Stimulated activated CD8-positive, alpha-beta memory T cell treated with anti-CD3 and anti-CD28 coated beads, Interleukin-7, amount 100 ng/mL, for 24 hours (primary cell): ENCODE measurements around the gene SHISA7.

Source experiments
- DNase-seq: peaks from one replicate; pipeline ENCODE4 v3.0.0-alpha.2; 2020; ENCODE audit warnings: low read depth

Gene SHISA7

GRCh38 chr19:55443045-55443823, at the start of gene SHISA7:
Gene SHISA7 (minus strand): TSS chr19:55443300. CDS start chr19:55442863, 437 bp downstream.
- no peak for DNase-seq

GRCh38 chr19:55492362-55492944, 49.4 kb upstream of the SHISA7 start:
- no peak for DNase-seq

DNA sequence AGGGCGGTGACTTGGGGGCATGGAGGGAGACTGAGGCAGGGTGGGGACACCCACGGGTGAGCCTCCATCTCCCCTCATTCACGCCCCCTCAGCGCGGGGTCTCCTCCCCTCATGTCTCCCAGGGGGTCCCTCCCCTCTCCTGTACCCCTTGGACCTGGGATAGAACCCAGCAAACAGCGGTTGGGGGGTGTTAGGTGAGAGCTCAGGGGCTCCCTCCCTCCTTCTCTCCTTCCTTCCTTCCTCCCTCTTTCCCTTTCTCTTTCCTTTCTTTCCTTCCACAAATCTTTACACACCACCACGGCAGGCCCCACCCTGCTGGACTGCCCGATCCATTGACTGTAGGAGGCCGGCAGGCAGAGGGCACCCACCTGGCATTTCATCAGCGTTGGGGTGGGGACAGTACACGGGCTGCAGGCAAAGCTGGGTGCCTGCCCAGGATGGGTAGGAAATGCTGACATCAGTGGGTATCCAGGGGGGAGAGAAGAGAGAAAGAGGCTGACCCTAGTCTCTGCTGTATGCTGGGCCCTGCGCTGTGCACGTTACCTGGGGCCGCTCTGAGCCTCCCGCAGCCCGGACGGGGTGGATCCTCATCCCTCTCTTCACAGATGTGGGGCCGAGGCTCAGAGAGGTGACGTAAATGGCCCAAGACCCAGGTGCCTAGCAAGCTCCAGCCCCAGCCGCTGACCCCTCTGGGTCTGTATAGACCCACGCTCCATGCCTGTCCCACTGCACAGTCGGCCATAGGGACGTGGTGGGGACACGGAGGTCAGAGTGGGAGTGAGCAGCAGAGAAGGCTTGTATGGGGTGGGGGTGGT, 48.7 kb upstream of the SHISA7 start:
- no peak for DNase-seq

DNA sequence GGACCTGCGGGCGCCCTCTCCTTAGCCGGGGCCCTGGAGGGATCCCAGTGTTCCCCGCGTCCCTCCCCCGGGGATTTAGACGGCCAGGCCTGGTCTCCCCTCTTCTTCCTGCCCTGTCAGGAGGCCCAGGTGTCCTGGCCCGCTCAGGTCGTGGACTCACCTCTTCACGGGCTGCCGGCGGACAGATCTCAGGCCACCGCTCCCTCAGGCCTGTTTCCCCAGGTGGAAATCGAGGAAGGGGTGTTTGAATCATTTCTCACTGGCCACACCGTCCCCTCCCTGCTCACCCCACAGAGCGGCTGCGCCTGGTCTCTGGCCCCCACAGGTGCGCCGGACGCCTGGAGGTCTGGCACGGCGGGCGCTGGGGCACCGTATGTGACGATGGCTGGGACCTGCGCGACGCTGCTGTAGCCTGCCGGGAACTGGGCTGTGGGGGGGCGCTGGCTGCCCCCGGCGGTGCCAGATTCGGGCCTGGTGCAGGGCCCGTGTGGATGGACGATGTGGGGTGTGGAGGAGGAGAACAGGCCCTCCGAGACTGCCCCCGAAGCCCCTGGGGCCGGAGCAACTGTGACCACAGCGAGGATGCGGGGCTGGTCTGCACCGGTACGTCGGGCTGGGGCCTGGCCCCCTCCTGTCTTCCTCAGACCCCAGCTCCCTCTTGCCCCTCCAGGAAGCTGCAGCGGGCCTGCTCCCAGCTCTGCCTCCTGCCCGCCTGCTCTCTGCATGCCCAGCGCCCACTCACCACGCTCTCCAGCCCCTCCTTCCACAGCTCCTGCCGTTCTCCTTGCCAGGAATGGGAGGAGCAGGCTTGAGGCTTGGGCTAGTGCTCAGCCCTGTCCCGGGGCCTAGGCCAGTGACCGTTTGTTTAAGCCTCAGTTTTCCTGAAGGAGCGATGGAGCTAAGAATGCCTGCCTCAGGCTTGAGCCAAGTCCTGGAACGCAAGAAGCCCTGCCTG, 47.7 kb upstream of the SHISA7 start:
- no peak for DNase-seq

- DNase-seq: no peak
These were observed 46.8 kb upstream of the SHISA7 start for GRCh38 chr19:55489711-55490477.

DNA sequence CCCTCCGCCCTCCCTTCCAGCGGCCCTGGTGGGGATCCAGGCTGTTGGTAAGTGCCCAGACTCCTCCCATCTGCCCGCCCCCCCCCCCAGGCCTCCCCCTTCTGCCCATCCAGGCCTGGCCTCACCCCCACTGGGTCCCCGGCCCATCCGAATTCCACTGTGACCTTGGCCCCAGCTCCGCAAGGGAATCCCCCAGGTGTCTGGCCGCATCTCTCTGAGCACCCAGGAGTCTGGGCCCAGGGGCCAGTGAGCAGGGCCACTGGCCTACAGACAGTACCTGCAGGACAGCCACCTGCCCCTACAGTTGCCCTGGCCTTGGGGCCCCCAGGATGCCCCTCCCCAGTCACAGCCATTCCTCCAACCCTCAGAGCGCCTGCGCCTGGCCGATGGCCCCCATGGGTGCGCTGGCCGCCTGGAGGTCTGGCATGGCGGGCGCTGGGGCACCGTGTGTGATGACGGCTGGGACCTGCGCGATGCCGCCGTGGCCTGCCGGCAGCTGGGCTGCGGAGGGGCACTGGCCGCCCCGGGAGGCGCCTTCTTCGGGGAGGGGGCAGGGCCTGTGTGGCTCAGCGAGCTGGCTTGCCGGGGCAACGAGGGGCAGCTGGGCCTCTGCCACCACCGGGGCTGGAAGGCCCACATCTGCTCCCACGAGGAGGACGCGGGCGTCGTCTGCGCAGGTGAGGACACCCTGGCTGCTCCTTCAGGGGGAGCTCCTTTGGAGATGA, 46.0 kb upstream of the SHISA7 start:
- DNase-seq: no peak

- DNase-seq: no peak
These were observed 45.0 kb upstream of the SHISA7 start, which contains the start of gene SSC5D for GRCh38 chr19:55487924-55488687. Gene SSC5D (plus strand): TSS chr19:55488436. CDS start chr19:55488590, 154 bp downstream.

DNA sequence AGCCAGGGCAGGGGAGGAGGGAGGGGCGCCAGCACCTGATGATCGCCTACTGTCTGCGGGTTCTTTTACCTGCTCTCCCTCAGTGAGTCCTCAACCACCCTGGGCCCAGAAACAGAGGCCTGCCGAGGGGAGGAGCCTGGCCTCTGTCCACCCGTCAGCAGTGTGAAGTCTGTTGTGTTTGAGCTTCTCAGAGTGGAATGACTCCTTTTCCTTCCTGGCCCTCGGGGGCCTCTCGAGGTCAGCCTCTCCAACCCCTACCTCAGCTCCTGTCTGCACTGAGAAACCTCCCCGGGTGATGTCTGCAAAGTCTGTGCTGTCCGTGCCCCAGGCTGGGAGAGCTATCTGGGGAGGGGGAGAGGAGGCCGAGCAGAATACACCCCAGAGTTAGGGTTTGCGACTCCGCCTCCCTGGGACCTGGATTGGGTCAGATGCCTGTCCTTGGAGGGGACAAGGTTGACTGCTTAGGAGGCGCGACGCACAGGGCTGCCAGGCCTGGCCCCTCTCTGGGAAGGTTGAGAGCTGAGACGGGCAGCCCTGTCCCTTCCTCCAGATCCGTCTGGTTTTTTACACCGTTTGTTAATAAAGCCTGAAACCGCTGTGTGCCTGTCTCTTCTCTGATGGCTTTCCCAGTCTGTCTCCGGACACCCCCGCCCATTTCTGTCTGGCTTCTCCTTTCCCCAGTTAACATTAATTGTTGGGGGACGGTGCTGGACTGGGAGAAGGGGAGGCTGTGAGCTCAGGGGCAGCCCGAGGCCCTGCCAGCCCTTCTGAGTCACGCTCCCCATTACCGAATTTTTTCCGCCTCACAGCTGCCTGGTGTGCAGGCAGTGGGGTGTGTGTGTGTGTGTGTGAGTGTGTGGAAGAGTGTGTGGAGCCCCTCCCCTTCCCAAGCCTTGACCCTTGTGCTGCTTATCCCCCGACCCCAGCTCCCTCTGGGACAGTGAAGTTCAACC, 44.1 kb upstream of the SHISA7 start:
- DNase-seq: no peak

- DNase-seq: no peak
These were observed 43.2 kb upstream of the SHISA7 start for GRCh38 chr19:55486043-55486970.

DNA sequence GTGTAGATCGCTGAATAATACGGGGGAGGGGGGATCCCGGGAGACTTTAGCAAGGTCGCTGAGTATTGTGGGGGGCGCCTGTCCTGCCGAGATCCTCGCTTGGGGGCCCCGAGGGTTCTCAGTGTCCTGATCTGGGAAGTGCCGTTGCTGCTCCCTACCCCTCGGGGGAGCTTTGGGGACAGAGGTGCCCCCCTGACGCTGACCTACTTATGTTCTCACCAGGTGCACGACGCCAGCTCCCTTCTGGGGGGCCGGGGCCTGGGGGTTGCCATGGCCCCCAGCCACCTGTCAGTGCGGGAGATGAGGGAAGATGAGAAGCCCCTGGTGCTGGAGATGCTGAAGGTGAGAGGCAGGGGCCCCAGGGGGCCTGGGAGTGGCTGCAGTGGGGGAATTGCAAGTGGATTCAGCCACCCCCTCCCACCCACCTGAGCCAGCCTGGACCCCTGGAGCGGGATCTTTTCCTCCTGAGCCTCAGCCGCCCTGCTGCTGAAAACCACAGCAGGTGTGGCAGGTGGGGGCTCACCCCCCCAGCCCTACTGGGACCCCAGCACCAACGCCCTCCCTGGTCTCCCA, 42.4 kb upstream of the SHISA7 start:
- no peak for DNase-seq

GRCh38 chr19:55484593-55485438, 41.7 kb upstream of the SHISA7 start, which contains the start of gene NAT14:
Gene NAT14 (plus strand): TSS chr19:55485188. CDS start chr19:55485709, 521 bp downstream.
- DNase-seq: peak; percentile 40

- DNase-seq: no peak
These were observed 40.8 kb upstream of the SHISA7 start for GRCh38 chr19:55483706-55484592.

- DNase-seq: no peak
These were observed 40.0 kb upstream of the SHISA7 start for GRCh38 chr19:55482967-55483705.
